GM11168 (cell line): ENCODE data around the gene CD46.

Experiments
- in situ Hi-C: fragments of 300-500 bp; cut with MboI; formaldehyde crosslinking; loops from one replicate; pipeline ENCODE4 v1.12.0; 2022; ENCODE audit warnings: low sequenced_read_pairs; ENCODE audit not compliant: unreplicated experiment

The CD46 gene

DNA sequence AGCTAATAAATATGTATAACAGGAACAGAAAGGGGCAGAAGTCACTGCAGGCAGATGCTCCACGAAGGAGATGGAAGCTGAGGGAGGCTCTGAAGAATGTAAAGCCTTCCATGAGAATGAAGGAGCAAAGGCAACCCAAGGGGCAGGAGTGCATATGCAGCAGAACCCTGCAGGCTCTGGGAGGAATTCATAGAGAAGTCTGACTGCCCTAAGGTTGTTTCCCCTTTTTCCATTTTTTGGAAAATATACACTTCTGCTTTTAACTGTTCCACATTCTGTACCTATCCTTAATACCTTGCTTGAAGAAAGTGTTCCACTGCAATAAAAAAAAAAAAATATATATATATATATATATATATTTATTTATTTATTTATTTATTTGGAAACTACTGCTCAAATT, 89.4 kb downstream of the CD46 start:
- in situ Hi-C loops: no loop called here

- in situ Hi-C loops: no loop called here
Observed at GRCh38 chr1:207841901-207842300, 90.0 kb downstream of the CD46 start.

DNA sequence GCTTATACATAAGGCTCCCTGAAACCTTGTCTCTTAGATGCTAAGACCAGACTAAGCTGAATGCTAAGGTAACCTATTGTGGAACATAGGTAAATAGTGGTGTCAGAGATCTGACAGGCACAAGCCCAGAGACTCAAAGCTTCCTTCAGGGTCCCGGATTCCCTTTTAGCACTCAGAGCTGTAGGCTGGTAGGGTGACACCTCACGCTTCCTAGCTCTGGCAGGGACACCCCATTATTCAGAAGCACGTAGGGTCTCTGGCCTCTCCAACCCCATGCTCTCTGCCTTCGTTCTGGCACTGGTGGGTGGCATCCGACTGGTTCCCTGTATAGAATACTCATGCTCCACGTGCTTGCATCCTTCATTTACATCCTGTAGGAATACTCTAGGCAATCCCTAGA, 90.7 kb downstream of the CD46 start:
- in situ Hi-C loops: no loop called here

- in situ Hi-C loops: no loop called here
Observed at GRCh38 chr1:207844371-207844770, 92.5 kb downstream of the CD46 start.
